ENCODE data around the gene NOS1AP. TPM values are rescaled to one million over a fixed set of nuclear protein-coding genes. Genes with fewer than 3 reads are reported as not detected.
A peak's percentile ranks its signal among the peaks of the same experiment; 100 is the strongest.

NOS1AP gene
- 2.0 TPM for total RNA-seq

GRCh38 chr1:162069334-162070093 lies at the start of gene NOS1AP:
Gene NOS1AP (plus strand): TSS chr1:162069691. CDS start chr1:162070178, 487 bp downstream.
- Histone ChIP-seq H3K9me3 (no peaks in the 10 kb centered on the region), H3K4me3 (peak within 1 kb of the TSS; percentile 57 to 84), H3K27ac (peak within 1 kb of the TSS; percentile 20), H3K4me1 (peaks cover 11% of the 10 kb centered on the region), H3K36me3 (no peaks in the 10 kb centered on the region), H3K27me3 (no peaks in the 10 kb centered on the region)
- intact Hi-C loops (cut with DNase I) = no loop called here
- DNase-seq (ENCODE audit: extremely low spot score in 2 of 2) = no peak
- peak in 1 of 2 donors; percentile 18 for TF ChIP-seq POLR2A (IDR thresholded peaks at IDR 0.05)
- TF ChIP-seq, protein P1, sequence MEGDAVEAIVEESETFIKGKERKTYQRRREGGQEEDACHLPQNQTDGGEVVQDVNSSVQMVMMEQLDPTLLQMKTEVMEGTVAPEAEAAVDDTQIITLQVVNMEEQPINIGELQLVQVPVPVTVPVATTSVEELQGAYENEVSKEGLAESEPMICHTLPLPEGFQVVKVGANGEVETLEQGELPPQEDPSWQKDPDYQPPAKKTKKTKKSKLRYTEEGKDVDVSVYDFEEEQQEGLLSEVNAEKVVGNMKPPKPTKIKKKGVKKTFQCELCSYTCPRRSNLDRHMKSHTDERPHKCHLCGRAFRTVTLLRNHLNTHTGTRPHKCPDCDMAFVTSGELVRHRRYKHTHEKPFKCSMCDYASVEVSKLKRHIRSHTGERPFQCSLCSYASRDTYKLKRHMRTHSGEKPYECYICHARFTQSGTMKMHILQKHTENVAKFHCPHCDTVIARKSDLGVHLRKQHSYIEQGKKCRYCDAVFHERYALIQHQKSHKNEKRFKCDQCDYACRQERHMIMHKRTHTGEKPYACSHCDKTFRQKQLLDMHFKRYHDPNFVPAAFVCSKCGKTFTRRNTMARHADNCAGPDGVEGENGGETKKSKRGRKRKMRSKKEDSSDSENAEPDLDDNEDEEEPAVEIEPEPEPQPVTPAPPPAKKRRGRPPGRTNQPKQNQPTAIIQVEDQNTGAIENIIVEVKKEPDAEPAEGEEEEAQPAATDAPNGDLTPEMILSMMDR (IDR thresholded peaks at IDR 0.05) = no peak

GRCh38 chr1:162020150-162020549 lies 49.3 kb upstream of the NOS1AP start:
- H3K4me3 ChIP-seq = no peak overlapping the region
- DNase-seq (ENCODE audit: extremely low spot score in 2 of 2) = no peak
- no peaks in the 10 kb centered on the region for H3K36me3 ChIP-seq
- no peak for TF ChIP-seq POLR2A (IDR thresholded peaks at IDR 0.05)
- TF ChIP-seq, protein P1 (IDR thresholded peaks at IDR 0.05) = no peak
- TF ChIP-seq POLR2AphosphoS5 (IDR thresholded peaks at IDR 0.05; ENCODE audit: insufficient read depth in 1 of 2, low read depth in 1 of 2) = no peak
- H3K27ac ChIP-seq = no peak overlapping the region
- H3K27me3 ChIP-seq = no peaks in the 10 kb centered on the region
- no peaks in the 10 kb centered on the region for H3K9me3 ChIP-seq
- H3K4me1 ChIP-seq = peaks cover 15% of the 10 kb centered on the region
- intact Hi-C loops (cut with DNase I) = loop anchor here (10.0 kb wide), 2 partner anchors 65 to 155 kb away; no protein-coding TSS in a partner anchor

DNA sequence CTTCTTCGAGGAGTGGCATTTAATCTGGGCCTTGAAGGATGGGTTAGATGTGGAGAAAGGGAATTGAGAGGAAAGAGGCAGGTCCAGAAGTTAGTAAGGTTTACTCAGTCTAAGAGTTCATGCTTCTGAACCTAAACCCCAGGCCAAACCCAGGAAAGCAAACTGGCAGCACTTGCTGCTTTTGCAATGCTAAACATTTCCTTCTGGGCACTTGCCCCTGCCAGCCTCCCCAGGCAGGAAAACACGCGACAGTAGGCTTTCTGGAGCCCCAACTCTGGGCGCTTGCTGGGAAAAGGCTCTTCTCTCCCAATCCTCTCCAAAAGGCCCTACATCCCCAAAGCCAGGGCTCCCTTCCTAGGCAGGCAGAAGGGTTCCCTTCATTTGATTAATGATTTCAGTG lies 48.4 kb upstream of the NOS1AP start:
- H3K27ac ChIP-seq = no peak overlapping the region
- intact Hi-C loops (cut with DNase I) = loop anchor here (10.0 kb wide), 2 partner anchors 66 to 156 kb away; no protein-coding TSS in a partner anchor
- DNase-seq (ENCODE audit: extremely low spot score in 2 of 2) = no peak
- no peaks in the 10 kb centered on the region for H3K9me3 ChIP-seq
- H3K27me3 ChIP-seq = no peaks in the 10 kb centered on the region
- no peak for TF ChIP-seq POLR2A (IDR thresholded peaks at IDR 0.05)
- H3K4me1 ChIP-seq = peaks cover 15% of the 10 kb centered on the region
- H3K4me3 ChIP-seq = no peak overlapping the region
- H3K36me3 ChIP-seq = no peaks in the 10 kb centered on the region

GRCh38 chr1:162022626-162023025 lies 46.9 kb upstream of the NOS1AP start:
- intact Hi-C loops (cut with DNase I) = loop anchor here (10.0 kb wide), 2 partner anchors 68 to 158 kb away; no protein-coding TSS in a partner anchor
- Histone ChIP-seq H3K27me3 (no peaks in the 10 kb centered on the region), H3K9me3 (no peaks in the 10 kb centered on the region), H3K4me3 (peak overlapping the region; percentile 59 to 63), H3K4me1 (peaks cover 15% of the 10 kb centered on the region), H3K36me3 (no peaks in the 10 kb centered on the region), H3K27ac (peak overlapping the region; percentile 71)
- TF ChIP-seq, protein P1 (IDR thresholded peaks at IDR 0.05) = no peak
- TF ChIP-seq POLR2AphosphoS5 (IDR thresholded peaks at IDR 0.05; ENCODE audit: insufficient read depth in 1 of 2, low read depth in 1 of 2) (no peak), POLR2A (IDR thresholded peaks at IDR 0.05) (no peak)
- no peak for DNase-seq (ENCODE audit: extremely low spot score in 2 of 2)

DNA sequence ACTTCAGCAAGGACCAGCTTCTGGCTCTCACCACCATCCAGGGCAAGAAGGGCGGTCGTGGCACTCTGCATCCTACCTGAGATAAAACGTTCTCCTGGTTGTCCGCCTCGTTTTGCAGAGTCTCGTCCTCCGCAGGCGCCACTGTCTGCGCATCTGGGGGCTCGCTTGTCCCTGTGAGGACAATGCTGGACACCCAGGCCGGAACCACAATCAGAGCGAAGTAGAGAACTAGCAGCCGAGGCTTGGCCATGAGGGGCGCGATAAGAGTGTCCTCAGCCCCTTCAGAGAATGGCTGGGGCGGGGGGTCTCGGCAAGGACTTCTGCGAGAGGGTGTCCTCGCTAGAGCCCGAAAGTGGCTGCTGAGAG lies 46.3 kb upstream of the NOS1AP start:
- no peak for DNase-seq (ENCODE audit: extremely low spot score in 2 of 2)
- no peak for TF ChIP-seq POLR2AphosphoS5 (IDR thresholded peaks at IDR 0.05; ENCODE audit: insufficient read depth in 1 of 2, low read depth in 1 of 2)
- TF ChIP-seq, protein P1 (IDR thresholded peaks at IDR 0.05) = no peak
- TF ChIP-seq POLR2A (IDR thresholded peaks at IDR 0.05) = no peak

More for the DNA sequence above, 46.3 kb upstream of the NOS1AP start:
- Histone ChIP-seq H3K4me3 (peak overlapping the region; percentile 59 to 63), H3K27me3 (no peaks in the 10 kb centered on the region), H3K36me3 (no peaks in the 10 kb centered on the region), H3K4me1 (peaks cover 15% of the 10 kb centered on the region), H3K9me3 (no peaks in the 10 kb centered on the region), H3K27ac (peak overlapping the region; percentile 71)
- intact Hi-C loops (cut with DNase I) = loop anchor here (10.0 kb wide), 2 partner anchors 68 to 158 kb away; no protein-coding TSS in a partner anchor

All from vagina (tissue), 2 donors.